Measurements from ENCODE around the gene SNED1.

The SNED1 gene

DNA sequence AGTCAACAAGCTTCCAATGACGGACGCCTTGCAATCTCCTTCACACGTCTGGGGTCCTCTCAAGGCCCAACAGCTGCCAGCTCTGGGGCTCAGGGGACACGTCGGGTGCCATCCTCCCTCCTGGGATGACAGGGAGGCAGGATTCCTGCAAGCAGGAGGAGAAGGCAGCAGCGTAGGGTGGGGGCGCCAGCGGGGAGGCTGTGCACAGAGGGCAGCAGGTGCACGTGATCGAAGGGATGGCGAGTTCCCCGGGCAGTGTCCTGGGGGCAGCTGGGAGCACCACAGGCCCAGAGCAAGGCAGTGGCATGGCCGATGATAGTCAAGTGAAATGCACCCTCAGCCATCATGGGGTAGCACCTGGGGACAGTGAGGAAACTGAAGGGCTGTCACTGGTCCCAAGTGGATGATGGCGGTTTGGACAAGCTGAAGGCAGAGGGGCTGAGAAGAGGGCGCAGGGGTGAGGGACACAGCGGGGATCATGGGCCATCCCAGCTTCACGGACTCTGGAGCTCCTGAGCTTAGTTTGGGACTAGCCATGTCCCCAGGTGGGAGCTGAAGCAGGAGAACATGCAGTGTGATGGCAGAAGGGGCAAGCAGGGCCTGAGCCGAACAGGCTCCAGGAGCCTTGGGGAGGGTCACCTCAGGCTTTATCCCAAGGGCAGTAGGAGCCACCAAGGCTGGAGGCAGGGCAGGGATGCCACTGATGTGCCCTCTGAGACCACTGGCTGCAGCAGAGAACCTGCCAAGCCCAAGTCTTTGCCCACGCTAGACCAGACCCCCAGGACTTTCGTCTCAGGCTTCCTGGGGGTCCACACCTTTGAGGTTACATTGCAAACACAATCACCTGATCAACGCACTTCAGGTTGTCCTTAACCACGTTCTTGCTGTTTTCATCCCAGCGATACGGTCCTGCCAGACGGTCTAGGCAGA, 16.3 kb upstream of the SNED1 start:
- Mint-ChIP-seq H3K27me3 (peaks cover 6% of the 10 kb centered on the region), H3K27ac (no peak overlapping the region)

GRCh38 chr2:240982821-240983281, 15.6 kb upstream of the SNED1 start:
- peak overlapping the region in 1 of 2 donors; percentile 76 for H3K27ac Mint-ChIP-seq
- H3K27me3 Mint-ChIP-seq: peaks cover 6% of the 10 kb centered on the region
- no peak for DNase-seq
- peaks cover 14% of the 10 kb centered on the region for H3K4me1 Mint-ChIP-seq
- ATAC-seq: no peak
- peaks cover 0 to under 1% of the 10 kb centered on the region in 2 donors for H3K9me3 Mint-ChIP-seq
- H3K4me3 Mint-ChIP-seq: no peak overlapping the region

More for the DNA sequence above, 16.3 kb upstream of the SNED1 start:
- Mint-ChIP-seq H3K4me3 (no peak overlapping the region), H3K9me3 (no peaks in the 10 kb centered on the region), H3K4me1 (peaks cover 14% of the 10 kb centered on the region)
- ATAC-seq (no peak), DNase-seq (no peak)

GRCh38 chr2:240983361-240983995, 14.9 kb upstream of the SNED1 start:
- Mint-ChIP-seq H3K9me3 (peaks cover 0 to 7% of the 10 kb centered on the region in 2 donors), H3K4me3 (peak overlapping the region in 1 of 2 donors; percentile 18), H3K27me3 (peaks cover 6% of the 10 kb centered on the region), H3K27ac (peak overlapping the region in 1 of 2 donors; percentile 19), H3K4me1 (peaks cover 14% of the 10 kb centered on the region)
- DNase-seq (peak; percentile 54 to 62), ATAC-seq (peak; percentile 91)

GRCh38 chr2:240983996-240984498, 14.4 kb upstream of the SNED1 start:
- no peak overlapping the region for H3K27ac Mint-ChIP-seq
- peaks cover 6% of the 10 kb centered on the region for H3K27me3 Mint-ChIP-seq
- DNase-seq: no peak
- ATAC-seq: no peak
- H3K4me3 Mint-ChIP-seq: no peak overlapping the region
- peaks cover 0 to 7% of the 10 kb centered on the region in 2 donors for H3K9me3 Mint-ChIP-seq
- peaks cover 14% of the 10 kb centered on the region for H3K4me1 Mint-ChIP-seq

DNA sequence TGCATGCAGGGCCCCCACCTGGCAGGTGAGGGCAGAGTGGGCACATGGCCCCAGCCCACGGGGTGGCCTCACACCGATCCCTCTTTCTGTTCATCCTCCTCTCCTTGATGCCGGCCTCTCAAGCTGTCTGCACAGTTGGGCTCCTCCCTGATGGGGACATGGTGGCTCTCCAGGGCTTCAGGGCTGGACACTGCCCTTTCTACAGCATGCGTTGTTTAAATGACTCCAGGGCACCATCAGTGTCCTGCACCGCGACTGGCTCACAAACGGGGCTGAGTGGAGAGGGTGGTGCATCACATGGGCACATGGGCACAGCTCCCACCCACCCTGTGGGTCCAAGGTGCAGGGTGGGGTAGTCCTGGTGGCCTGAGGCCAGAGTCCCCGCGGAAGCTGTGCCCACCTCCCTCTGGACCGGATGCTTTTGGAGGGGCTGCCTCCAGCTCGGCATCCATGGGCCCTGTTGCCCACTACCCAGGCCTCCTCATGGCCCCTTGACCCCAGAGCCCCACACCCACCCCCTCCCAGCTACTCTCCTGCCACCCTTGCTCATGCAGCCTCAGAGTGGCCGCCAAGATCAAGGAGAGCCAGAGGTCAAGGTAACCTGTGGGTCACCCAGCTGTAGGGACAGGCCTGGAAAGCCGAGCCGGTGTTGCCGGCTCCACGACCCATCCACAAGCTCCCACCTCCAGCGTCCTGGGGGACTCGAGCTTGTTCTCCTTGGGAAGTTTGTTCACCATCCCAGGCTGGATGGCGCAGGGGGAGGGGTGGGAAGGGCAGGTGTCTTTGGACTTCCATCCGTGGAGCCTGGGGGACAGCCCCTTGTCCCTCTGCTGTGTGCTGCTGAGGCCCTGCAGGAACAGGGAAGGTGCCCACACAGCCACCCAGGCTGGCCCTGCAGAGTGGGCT, 12.3 kb upstream of the SNED1 start:
- peaks cover 14% of the 10 kb centered on the region for H3K4me1 Mint-ChIP-seq
- peaks cover 6% of the 10 kb centered on the region for H3K27me3 Mint-ChIP-seq
- H3K9me3 Mint-ChIP-seq: peaks cover 0 to 7% of the 10 kb centered on the region in 2 donors
- peak overlapping the region in 1 of 2 donors; percentile 62 for H3K27ac Mint-ChIP-seq
- H3K4me3 Mint-ChIP-seq: no peak overlapping the region
- no peak for DNase-seq
- no peak for ATAC-seq

GRCh38 chr2:240986787-240987411, 11.5 kb upstream of the SNED1 start:
- no peak overlapping the region for H3K4me3 Mint-ChIP-seq
- peaks cover 6% of the 10 kb centered on the region for H3K27me3 Mint-ChIP-seq
- peaks cover 14% of the 10 kb centered on the region for H3K4me1 Mint-ChIP-seq
- ATAC-seq (no peak), DNase-seq (no peak)
- H3K27ac Mint-ChIP-seq: no peak overlapping the region
- H3K9me3 Mint-ChIP-seq: peaks cover 0 to 7% of the 10 kb centered on the region in 2 donors

DNA sequence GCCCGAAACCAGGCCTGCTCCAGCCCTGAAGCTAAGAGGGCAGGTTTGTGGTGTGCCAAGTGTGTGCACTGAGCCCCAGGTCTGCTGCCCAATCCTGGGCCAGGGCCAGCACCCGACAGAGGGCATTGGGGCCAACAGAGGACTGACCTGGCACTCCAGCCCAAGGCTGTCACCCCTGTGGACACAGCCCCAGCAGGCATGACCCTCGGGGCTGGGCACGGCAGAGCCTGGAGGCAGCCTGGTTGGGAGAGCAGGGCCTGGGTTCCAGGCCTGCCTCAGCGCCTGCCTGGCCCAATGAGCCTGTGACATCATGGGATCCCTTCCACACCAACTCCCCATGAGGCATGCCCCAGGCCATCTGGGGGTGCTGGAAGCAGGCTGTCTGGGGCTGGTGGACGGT, 10.8 kb upstream of the SNED1 start:
- Mint-ChIP-seq H3K4me1 (peaks cover 21% of the 10 kb centered on the region), H3K4me3 (no peak overlapping the region), H3K27ac (no peak overlapping the region), H3K27me3 (peaks cover 6% of the 10 kb centered on the region), H3K9me3 (peaks cover 0 to 7% of the 10 kb centered on the region in 2 donors)
- ATAC-seq (no peak), DNase-seq (no peak)

DNA sequence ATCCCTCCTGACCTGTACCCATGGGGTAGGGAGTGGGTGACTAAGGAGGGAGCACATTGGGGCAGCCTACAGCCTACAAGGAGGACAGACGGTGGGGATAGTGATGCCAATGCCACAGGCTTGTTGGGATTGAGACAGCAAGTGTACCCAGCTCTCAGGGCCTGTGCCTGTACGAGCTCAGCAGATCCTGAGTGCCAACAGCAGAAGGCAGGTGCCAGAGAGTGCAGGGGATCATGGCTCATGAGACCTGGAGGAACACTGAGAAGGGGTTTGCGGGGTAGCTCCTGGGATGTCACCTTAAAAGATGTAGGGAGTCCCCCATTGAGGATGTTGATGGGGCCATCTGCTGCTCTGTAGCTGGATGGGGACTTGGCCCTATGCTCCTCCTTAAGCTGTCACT, 10.3 kb upstream of the SNED1 start:
- no peak overlapping the region for H3K4me3 Mint-ChIP-seq
- H3K27me3 Mint-ChIP-seq: no peaks in the 10 kb centered on the region
- H3K27ac Mint-ChIP-seq: peak overlapping the region in 1 of 2 donors; percentile 54
- peak in 1 of 2 donors; percentile 11 for DNase-seq
- peaks cover 0 to 7% of the 10 kb centered on the region in 2 donors for H3K9me3 Mint-ChIP-seq
- ATAC-seq: no peak
- peaks cover 22% of the 10 kb centered on the region for H3K4me1 Mint-ChIP-seq

- Mint-ChIP-seq H3K27me3 (no peaks in the 10 kb centered on the region), H3K4me3 (no peak overlapping the region), H3K4me1 (peaks cover 18% of the 10 kb centered on the region), H3K9me3 (peaks cover 0 to 7% of the 10 kb centered on the region in 2 donors), H3K27ac (no peak overlapping the region)
- DNase-seq (no peak), ATAC-seq (no peak)
These were observed 9.7 kb upstream of the SNED1 start for GRCh38 chr2:240988571-240989271.

DNA sequence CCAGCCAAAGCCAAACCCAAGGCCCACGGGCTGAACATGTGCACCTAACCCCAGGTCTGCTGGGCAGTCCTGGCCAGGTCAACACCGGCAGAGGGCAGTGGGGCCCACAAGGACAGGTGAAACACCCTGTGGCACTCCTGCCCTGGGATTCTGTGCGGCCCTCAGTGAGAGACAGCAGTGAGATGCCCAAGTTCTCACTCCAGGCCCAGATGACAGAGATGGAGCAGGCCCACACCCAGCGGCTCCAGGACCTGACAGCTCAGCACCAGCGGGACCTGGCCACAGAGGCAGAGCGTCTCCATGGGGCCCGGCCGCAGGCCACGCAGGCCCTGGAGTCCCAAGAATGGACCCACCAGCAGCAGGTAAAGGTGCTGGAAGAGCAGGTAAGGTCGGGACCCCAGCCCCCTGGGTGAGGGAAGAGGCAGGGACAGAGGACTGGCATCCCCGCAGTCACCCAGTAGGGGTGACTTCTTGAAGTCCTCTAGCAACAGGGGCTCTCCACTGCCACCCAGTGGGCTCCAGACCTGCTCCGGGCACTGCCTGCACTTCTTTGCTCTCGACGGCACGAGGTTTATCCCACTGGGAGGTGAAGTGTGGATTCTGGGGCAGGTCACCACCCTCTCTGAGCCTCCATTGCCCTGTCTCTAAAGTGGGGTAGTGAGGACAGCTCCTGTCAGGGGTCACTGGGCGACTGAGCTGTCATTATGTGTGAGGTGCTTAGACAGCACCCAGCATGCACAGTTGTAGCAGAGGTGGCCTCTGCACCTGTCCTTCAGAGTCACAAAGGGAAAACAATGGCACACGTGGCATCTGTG, 8.8 kb upstream of the SNED1 start:
- ATAC-seq (peak; percentile 10), DNase-seq (no peak)
- peaks cover 14% of the 10 kb centered on the region for H3K4me1 Mint-ChIP-seq
- H3K4me3 Mint-ChIP-seq: no peak overlapping the region
- no peak overlapping the region for H3K27ac Mint-ChIP-seq
- H3K27me3 Mint-ChIP-seq: no peaks in the 10 kb centered on the region
- H3K9me3 Mint-ChIP-seq: peaks cover 0 to 7% of the 10 kb centered on the region in 2 donors

DNA sequence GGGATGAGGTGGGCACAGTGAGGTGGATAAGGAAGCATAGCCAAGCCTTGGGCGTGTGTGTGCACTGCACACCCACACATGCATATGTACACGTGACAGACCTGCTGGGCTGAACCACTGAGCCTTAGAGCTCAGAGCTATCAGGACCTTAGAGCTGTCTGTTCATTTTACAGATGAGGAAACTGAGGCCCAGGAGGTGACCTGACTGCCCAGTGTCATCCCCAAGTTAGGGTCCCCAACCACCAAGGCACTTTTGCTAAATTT, 8.2 kb upstream of the SNED1 start:
- ATAC-seq: no peak
- Mint-ChIP-seq H3K4me3 (no peak overlapping the region), H3K9me3 (peaks cover 0 to 7% of the 10 kb centered on the region in 2 donors), H3K27ac (no peak overlapping the region), H3K27me3 (no peaks in the 10 kb centered on the region), H3K4me1 (peaks cover 14% of the 10 kb centered on the region)
- DNase-seq: no peak

DNA sequence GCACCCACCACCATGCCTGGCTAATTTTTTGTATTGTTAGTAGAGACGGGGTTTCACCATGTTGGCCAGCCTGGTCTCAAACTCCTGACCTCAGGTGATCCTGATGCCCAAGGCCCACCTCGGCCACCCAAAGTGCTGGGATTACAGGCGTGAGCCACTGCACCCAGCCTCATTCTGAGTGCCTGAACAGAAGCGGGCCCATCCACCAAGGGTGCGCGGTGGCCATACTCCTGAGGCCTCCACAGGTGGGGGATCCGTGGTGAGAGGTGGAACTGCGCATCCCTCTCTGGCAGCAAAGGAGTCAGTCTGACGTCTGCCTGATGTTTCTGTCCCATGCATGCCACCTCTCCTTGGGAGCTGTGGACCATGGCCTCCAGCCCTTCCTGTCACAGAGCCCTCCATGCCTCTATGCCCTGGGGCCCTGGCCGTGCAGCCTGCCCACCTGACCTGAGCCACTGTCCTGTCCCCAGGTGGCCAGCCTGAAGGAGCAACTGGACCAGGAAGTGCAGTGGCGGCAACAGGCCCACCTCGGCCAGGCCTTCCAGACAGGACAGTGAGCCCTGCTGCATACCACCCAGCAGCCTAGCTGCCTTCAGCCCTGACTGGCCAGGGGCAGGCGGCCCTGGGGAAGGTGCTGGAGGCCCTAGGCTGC, 7.6 kb upstream of the SNED1 start:
- H3K27ac Mint-ChIP-seq: peak overlapping the region in 1 of 2 donors; percentile 85
- peaks cover 0 to 7% of the 10 kb centered on the region in 2 donors for H3K9me3 Mint-ChIP-seq
- no peak for DNase-seq
- H3K4me1 Mint-ChIP-seq: peaks cover 14% of the 10 kb centered on the region
- ATAC-seq: no peak
- H3K27me3 Mint-ChIP-seq: no peaks in the 10 kb centered on the region
- H3K4me3 Mint-ChIP-seq: no peak overlapping the region
